Stimulated activated CD4-positive, alpha-beta T cell treated with anti-CD3 and anti-CD28 coated beads, TNF-alpha, amount 100 ng/mL, for 48 hours (primary cell): ENCODE measurements around the gene OPCML.

Experiments
- DNase-seq, 3 donors: peaks; one replicate each; pipeline ENCODE4 v3.0.0-alpha.2; 2020; ENCODE audit warnings: low read depth in 3 of 3

OPCML gene

GRCh38 chr11:133300666-133301065 lies 231.6 kb downstream of the OPCML start:
- no peak for DNase-seq

DNA sequence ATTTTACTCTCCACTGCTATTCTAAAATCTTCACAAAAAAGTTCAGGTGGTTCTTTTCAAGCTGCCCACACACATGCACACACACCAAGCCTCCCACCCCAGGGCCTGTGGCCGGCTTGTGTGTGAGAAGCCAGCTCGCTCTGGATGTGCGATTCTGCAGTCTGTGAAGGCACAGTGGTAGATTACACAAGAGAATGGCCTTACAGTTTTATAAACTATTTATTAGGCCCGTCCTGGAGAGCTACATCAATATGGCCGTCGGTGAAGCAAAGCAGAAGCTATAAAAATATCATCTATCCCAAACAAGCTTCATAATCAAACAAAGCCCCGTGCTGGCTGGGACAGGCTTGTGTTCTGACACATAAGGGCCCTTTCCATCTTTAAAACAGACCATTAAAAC lies 240.5 kb downstream of the OPCML start:
- no peak for DNase-seq

DNA sequence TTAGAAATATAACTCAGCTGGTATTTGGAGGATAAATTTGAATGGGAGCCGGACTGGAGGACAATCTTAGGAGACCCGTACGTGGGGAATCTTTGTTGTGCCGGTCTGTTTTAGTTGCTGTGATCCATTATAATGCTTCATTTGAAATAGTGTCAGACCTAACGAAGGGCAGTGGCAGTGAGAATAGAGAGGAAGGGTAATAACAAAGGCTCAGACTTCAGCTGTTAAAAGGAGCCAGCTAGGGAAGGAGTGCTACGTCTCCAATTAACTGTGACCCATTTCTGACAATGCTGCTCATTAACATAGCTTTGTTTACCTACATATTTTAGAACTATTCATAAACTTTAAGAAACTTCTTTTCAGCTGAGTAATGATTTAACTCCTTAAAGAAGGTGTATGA lies 246.9 kb downstream of the OPCML start:
- DNase-seq = no peak

- no peak for DNase-seq
Measured at GRCh38 chr11:133284156-133284555, 248.1 kb downstream of the OPCML start.

DNA sequence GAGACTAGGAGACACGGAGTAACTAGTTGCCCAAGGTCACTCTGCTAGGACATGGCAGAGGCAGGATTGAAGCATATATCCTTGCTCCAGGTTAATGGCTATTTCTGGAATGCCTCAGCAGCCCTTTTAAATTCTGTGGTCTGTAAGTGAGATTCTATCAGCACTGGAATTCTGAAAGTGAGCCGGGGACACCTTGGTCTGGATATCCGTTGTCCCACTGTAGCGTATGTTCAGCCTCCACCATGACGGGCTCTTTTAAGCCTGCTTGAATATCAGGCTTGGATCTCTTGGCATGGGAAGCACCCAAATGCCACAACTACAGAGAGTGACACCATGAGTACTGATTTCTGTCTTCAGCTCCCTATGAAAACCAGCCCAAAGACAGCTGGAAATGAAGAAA lies 254.4 kb downstream of the OPCML start:
- no peak for DNase-seq

- DNase-seq = no peak
Measured at GRCh38 chr11:133271871-133272776, 260.2 kb downstream of the OPCML start.

- no peak for DNase-seq
Measured at GRCh38 chr11:133271206-133271605, 261.1 kb downstream of the OPCML start.

- no peak for DNase-seq
Measured at GRCh38 chr11:133269267-133269666, 263.0 kb downstream of the OPCML start.

DNA sequence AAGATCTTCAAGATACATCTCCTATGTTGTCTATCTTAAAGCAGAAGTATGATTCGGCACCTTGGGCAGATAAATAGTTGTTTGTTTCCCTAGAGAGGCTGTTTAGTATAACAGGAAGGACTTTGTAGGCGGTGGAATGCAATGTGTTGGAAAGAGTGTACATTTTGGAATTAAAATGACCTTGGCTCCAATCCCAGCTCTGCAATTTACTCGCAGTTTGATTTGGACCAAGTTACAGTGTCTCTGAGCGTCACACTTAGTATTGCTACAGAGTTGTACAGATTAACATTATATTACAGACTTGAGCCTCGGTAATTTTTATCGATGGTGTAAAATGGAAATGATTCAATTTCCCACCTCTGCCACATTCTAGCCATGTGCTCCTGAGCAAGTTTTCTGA lies 265.3 kb downstream of the OPCML start:
- DNase-seq = no peak

DNA sequence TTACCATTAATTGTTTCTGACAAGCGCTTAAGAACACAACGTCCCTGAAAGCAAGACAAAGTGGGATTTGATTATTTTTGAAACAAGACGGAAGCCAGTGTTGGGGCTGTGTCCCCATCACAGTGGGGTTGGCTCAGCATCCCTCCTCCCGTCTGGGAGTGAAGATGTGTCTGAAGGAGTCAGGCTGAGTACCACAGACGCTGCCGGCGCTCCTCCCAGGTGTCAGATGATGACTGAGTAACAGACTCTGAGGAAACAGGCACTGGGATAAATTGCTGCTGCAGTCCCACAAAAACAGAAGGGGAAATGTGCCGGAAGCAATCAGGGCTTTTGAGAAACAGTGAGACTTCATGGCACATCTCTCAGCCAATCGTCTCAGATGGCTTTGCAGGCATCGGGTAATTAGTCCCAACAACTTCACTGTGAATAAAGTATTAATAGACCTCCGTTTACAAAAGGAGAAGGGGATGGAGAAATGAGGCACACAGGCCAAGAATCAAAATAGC lies 266.7 kb downstream of the OPCML start:
- DNase-seq = no peak

GRCh38 chr11:133263332-133263731 lies 269.0 kb downstream of the OPCML start:
- DNase-seq = no peak

DNA sequence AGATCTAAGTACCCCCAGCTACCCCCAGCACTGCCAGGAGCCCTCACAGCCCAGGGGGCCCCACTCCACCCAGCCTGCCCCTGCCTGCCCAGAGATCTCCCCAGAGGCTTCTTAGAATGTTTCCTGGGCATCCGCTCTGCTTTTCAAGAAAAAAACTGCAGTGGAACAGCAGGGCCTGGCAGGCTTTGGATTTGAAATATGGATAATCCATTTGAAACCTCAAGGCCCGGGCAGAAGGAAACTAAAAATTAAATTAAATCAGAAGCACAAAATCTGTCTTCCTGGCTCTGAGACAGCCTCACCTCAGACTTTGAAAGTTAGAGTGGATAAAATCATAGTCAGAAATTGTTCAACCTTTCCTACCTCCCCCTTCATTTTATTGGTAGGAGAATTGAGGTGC lies 273.6 kb downstream of the OPCML start:
- no peak for DNase-seq

- DNase-seq = no peak
Measured at GRCh38 chr11:133254601-133255000, 277.7 kb downstream of the OPCML start.

- no peak for DNase-seq
Measured at GRCh38 chr11:133253570-133253969, 278.7 kb downstream of the OPCML start.

- no peak for DNase-seq
Measured at GRCh38 chr11:133251841-133252240, 280.5 kb downstream of the OPCML start.

- DNase-seq = no peak
Measured at GRCh38 chr11:133249530-133249929, 282.8 kb downstream of the OPCML start.

DNA sequence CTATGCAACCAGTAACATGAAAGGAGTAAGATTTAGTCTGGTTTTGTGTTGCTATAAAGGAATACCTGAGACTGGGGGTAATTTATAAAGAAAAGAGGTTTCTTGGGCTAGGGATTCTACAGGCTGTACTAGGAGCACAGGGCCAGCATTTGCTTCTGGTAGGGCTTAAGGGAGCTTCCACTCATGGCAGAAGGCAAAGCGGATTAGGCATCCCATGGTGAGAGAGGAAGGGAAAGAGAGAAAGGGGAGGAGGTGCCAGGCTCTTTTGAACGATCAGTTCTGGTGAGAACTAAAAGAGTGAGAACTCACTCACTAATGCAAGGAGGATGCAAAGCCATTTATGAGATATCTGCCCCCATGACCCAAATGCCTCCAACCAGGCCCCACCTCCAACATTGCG lies 283.2 kb downstream of the OPCML start:
- DNase-seq = no peak

- DNase-seq = no peak
Measured at GRCh38 chr11:133243832-133244231, 288.5 kb downstream of the OPCML start.

GRCh38 chr11:133240908-133241655 lies 291.2 kb downstream of the OPCML start:
- DNase-seq = no peak

- DNase-seq = no peak
Measured at GRCh38 chr11:133239575-133239974, 292.7 kb downstream of the OPCML start.

- no peak for DNase-seq
Measured at GRCh38 chr11:133238495-133238894, 293.8 kb downstream of the OPCML start.

DNA sequence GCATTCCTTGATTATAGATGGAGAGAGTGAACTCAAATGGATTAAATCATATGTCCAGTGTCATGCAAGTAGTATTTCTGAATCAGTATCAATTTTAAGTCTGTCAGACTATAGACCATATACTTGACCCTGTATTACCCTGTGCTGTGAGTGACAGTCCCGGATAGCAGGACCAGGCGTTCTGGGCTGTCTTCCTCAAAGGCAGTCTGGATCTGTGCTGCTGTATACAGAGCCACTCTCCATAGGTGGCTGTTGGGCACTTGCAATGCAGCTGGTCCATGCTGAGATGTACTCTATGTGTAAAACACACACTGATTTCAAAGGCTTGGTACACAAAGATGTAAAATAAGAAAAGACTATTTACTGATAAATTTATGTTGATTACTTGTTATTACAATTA lies 294.3 kb downstream of the OPCML start:
- DNase-seq = no peak

DNA sequence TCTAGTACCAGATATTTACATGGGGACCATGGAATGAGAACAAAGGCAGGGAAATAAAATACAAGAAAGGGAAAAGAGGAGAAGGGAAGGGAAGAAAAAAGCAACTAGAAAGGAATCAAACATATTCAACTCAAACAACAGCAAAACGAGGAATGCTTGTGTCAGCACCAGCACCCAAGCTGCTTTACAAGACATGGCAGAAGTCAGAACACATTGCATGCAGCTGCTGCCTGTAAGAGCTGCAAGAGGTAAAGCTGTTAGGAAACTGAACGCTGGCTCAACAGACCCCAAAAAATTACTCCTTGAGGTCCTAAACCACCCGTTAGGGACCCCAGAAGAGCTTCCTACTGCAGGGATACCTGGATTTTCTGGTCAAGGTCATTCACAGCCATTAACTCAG lies 296.9 kb downstream of the OPCML start:
- no peak for DNase-seq
